Spleen (tissue), 7 donors: ENCODE results near the gene ARID5B.

Source experiments
- CTCF ChIP-seq, 11 experiments: fragments of 200-600 bp in 7 of 11; fragments of 450-650 bp in 4 of 11; sonication (generic) in 4 of 11; IDR thresholded peaks in 8 of 11; conservative IDR thresholded peaks in 3 of 11; 1 replicate in 7 of 11; 2 replicates in 4 of 11; pipeline versions ENCODE4 v1.4.0 to v1.8.0; 2016 to 2021; ENCODE audit warnings: antibody characterized with exemption in 11 of 11, inconsistent platforms in 4 of 11, mild to moderate bottlenecking in 1 of 11
- POLR2A ChIP-seq, 3 donors: fragments of 450-650 bp; IDR thresholded peaks; one replicate each; pipeline ENCODE4 v1.5.1; 2017; ENCODE audit warnings: antibody characterized with exemption in 3 of 3, mild to moderate bottlenecking in 1 of 3
- POLR2AphosphoS5 ChIP-seq, 3 donors: sonication (generic); formaldehyde crosslinking; IDR thresholded peaks; one replicate each; pipeline ENCODE4 v1.5.1; 2017; ENCODE audit warnings: antibody characterized with exemption in 3 of 3
- donor health status: DM: no; HTN: no; CAD: no; lungs with moderate emphysema.
- donor health status: DM: no; HTN: no; CAD: no.
- donor health status: DM: no; HTN: no; CAD: no.

GRCh38 chr10:62047228-62047892, 145.9 kb downstream of the ARID5B start:
- TF ChIP-seq CTCF (IDR thresholded peaks at IDR 0.05 in 8 of 11, conservative IDR thresholded peaks at IDR 0.05 in 3 of 11) (no peak), POLR2AphosphoS5 (IDR thresholded peaks at IDR 0.05) (no peak), POLR2A (IDR thresholded peaks at IDR 0.05) (no peak)
